HepG2 (cell line): ENCODE measurements around the gene PPP1R9B. TPM values are rescaled to one million over a fixed set of nuclear protein-coding genes. Genes with fewer than 3 reads are reported as not detected.

Experiments used
- ARID2 ChIP-seq: sonication (generic); formaldehyde crosslinking; IDR thresholded peaks from 2 replicates; pipeline ENCODE4 v1.8.1; 2022; ENCODE audit warnings: mild to moderate bottlenecking, missing genetic modification reagents, borderline replicate concordance
- BRD4 ChIP-seq: sonication (generic); formaldehyde crosslinking; IDR thresholded peaks from 2 replicates; pipeline ENCODE4 v1.4.0; 2020; ENCODE audit warnings: missing genetic modification reagents
- HES4 ChIP-seq: sonication (generic); formaldehyde crosslinking; IDR thresholded peaks from 2 replicates; pipeline ENCODE4 v1.9.0; 2021; ENCODE audit warnings: mild to moderate bottlenecking, missing genetic modification reagents, borderline replicate concordance
- HHEX ChIP-seq: IDR thresholded peaks from 2 replicates; pipeline ENCODE4 v1.6.1; 2016; ENCODE audit warnings: control low read depth
- HIC2 ChIP-seq: sonication (generic); formaldehyde crosslinking; IDR thresholded peaks from 2 replicates; pipeline ENCODE4 v1.9.0; 2022; ENCODE audit warnings: low read depth, missing genetic modification reagents
- KAT2B ChIP-seq: fragments of 150-350 bp; IDR thresholded peaks from 2 replicates; pipeline ENCODE4 v1.6.1; 2014; ENCODE audit warnings: low read depth, low read length, borderline replicate concordance
- MIER2 ChIP-seq: IDR thresholded peaks from 2 replicates; pipeline ENCODE4 v1.6.1; 2016; ENCODE audit warnings: missing biosample characterization, missing genetic modification reagents
- NFE2L2 ChIP-seq: fragments of 150-350 bp; IDR thresholded peaks from 2 replicates; pipeline ENCODE4 v1.6.1; 2014; ENCODE audit warnings: low read length
- PLSCR1 ChIP-seq: sonication (generic); formaldehyde crosslinking; IDR thresholded peaks from 2 replicates; pipeline ENCODE4 v1.5.0; 2020; ENCODE audit warnings: missing genetic modification reagents, mild to moderate bottlenecking, borderline replicate concordance
- RXRB ChIP-seq: IDR thresholded peaks from 2 replicates; pipeline ENCODE4 v1.6.1; 2016; ENCODE audit warnings: borderline replicate concordance, missing genetic modification reagents, missing compliant biosample characterization
- SMYD3 ChIP-seq: sonication (generic); formaldehyde crosslinking; IDR thresholded peaks from 2 replicates; pipeline ENCODE4 v1.8.1; 2023; ENCODE audit warnings: mild to moderate bottlenecking, missing genetic modification reagents
- TFDP1 ChIP-seq: IDR thresholded peaks from 2 replicates; pipeline ENCODE4 v1.6.1; 2016; ENCODE audit warnings: missing compliant biosample characterization, missing genetic modification reagents, borderline replicate concordance
- ZEB1 ChIP-seq: IDR thresholded peaks from 2 replicates; pipeline ENCODE4 v1.6.1; 2012; ENCODE audit warnings: mild to moderate bottlenecking, low read depth, inconsistent platforms; ENCODE audit not compliant: insufficient replicate concordance
- ZNF121 ChIP-seq: sonication (generic); formaldehyde crosslinking; IDR thresholded peaks from 2 replicates; pipeline ENCODE4 v1.5.0; 2020; ENCODE audit warnings: mild to moderate bottlenecking, missing genetic modification reagents
- ZNF180 ChIP-seq: sonication (generic); formaldehyde crosslinking; IDR thresholded peaks from 2 replicates; pipeline ENCODE4 v1.4.0; 2020; ENCODE audit warnings: low read depth, missing genetic modification reagents, borderline replicate concordance
- ZNF276 ChIP-seq: sonication (generic); formaldehyde crosslinking; IDR thresholded peaks from 2 replicates; pipeline ENCODE4 v1.4.0; 2020; ENCODE audit warnings: mild to moderate bottlenecking, low read depth, missing genetic modification reagents
- ZNF501 ChIP-seq: sonication (generic); formaldehyde crosslinking; IDR thresholded peaks from 2 replicates; pipeline ENCODE4 v1.5.1; 2020; ENCODE audit warnings: mild to moderate bottlenecking, moderate library complexity, missing genetic modification reagents
- ZNF670 ChIP-seq: sonication (generic); formaldehyde crosslinking; IDR thresholded peaks from 2 replicates; pipeline ENCODE4 v1.8.0; 2022; ENCODE audit warnings: mild to moderate bottlenecking, missing genetic modification reagents, borderline replicate concordance
- ZNF7 ChIP-seq: IDR thresholded peaks from 2 replicates; pipeline ENCODE4 v1.6.1; 2016; ENCODE audit warnings: missing biosample characterization, missing genetic modification reagents
- ZNF770 ChIP-seq: sonication (generic); formaldehyde crosslinking; IDR thresholded peaks from 2 replicates; pipeline ENCODE4 v1.5.0; 2020; ENCODE audit warnings: mild to moderate bottlenecking, missing genetic modification reagents
- ZNF878 ChIP-seq: sonication (generic); formaldehyde crosslinking; IDR thresholded peaks from 2 replicates; pipeline ENCODE4 v1.8.1; 2023; ENCODE audit warnings: mild to moderate bottlenecking, missing genetic modification reagents, moderate library complexity
- ZSCAN20 ChIP-seq: sonication (generic); formaldehyde crosslinking; IDR thresholded peaks from 2 replicates; pipeline ENCODE4 v1.4.0; 2020; ENCODE audit warnings: missing genetic modification reagents, mild to moderate bottlenecking, borderline replicate concordance
- polyA plus RNA-seq, 8 experiments: library from polyadenylated mRNA; depleted of rRNA in 3 of 8; stranded (reverse) in 7 of 8; unstranded in 1 of 8; fragments of >200 nt; fragmentation: Illumina TruSeq in 4 of 8; extraction: Trizol in 4 of 8; gene quantifications; 2 replicates each; pipeline versions ENCODE4 v1.2.1 to v1.2.3, GENCODE V29; 2011 to 2016; ENCODE audit warnings: low read depth in 4 of 8, missing spikeins in 1 of 8, mixed read lengths in 1 of 8; ENCODE audit not compliant: insufficient read depth in 1 of 8
- total RNA-seq, 5 experiments: library from RNA; depleted of rRNA; stranded (reverse); fragments of >200 nt; fragmentation: Illumina TruSeq; extraction: Trizol; gene quantifications; 2 replicates each; pipeline ENCODE4 v1.2.3, GENCODE V29; 2016; ENCODE audit warnings: low read depth in 1 of 5

The PPP1R9B gene
- total and polyA plus RNA-seq, 2 of the 13 experiments (the other 11 are each of a cell fraction or from before 2014, with no cell fraction given), result 9.4 to 15.8 TPM

GRCh38 chr17:50094753-50095619 is 55.5 kb downstream of the PPP1R9B start, which contains the start of gene PDK2 (continued):
- TF ChIP-seq ZNF770 (CRISPR knock-in tag), result peak; percentile 55
- TF ChIP-seq ZNF276, result peak; percentile 70
- TF ChIP-seq TFDP1 (CRISPR knock-in tag), result peak; percentile 84; the same call in 1 of the 2 replicates
- peak; percentile 93 for TF ChIP-seq ZNF501 (CRISPR knock-in tag)
- TF ChIP-seq ZNF180, result no peak
- TF ChIP-seq ARID2, result peak; percentile 93
- TF ChIP-seq NFE2L2, result no peak
- peak; percentile 41; the same call in 1 of the 2 replicates for TF ChIP-seq RXRB
- peak; percentile 97 for TF ChIP-seq ZEB1
- peak; percentile 69 for TF ChIP-seq HIC2 (CRISPR knock-in tag)
- TF ChIP-seq KAT2B, result no peak
- TF ChIP-seq HHEX (CRISPR knock-in tag), result no peak
- no peak; the same call in 1 of the 2 replicates for TF ChIP-seq ZNF7 (CRISPR knock-in tag)
- peak; percentile 55 for TF ChIP-seq MIER2 (CRISPR knock-in tag)
- TF ChIP-seq PLSCR1 (CRISPR knock-in tag), result no peak
- no peak for TF ChIP-seq ZNF670 (CRISPR knock-in tag)
- TF ChIP-seq SMYD3 (CRISPR knock-in tag), result peak; percentile 88; the same call in 1 of the 2 replicates
- no peak; the same call in 1 of the 2 replicates for TF ChIP-seq ZNF878 (CRISPR knock-in tag)
- no peak for TF ChIP-seq HES4
- TF ChIP-seq BRD4 (CRISPR knock-in tag), result peak; percentile 65; the same call in 1 of the 2 replicates
- TF ChIP-seq ZSCAN20 (CRISPR knock-in tag), result no peak
- no peak for TF ChIP-seq ZNF121 (CRISPR knock-in tag)
